Colon (tissue), 2 donors: ENCODE measurements around the gene PEX26.
"Not testable (repeated sequence)": the region's sequence is repeated elsewhere in the genome, so short reads cannot be mapped to it uniquely, and the experiment has no call there.

ENCODE experiments used
- FAIRE-seq: peaks from 2 replicates; lab custom pipeline; 2012; peaks lifted over from hg19 to GRCh38; lab: Jason Lieb, UNC
- donor health status: control.
- donor health status: control.

Gene PEX26

DNA sequence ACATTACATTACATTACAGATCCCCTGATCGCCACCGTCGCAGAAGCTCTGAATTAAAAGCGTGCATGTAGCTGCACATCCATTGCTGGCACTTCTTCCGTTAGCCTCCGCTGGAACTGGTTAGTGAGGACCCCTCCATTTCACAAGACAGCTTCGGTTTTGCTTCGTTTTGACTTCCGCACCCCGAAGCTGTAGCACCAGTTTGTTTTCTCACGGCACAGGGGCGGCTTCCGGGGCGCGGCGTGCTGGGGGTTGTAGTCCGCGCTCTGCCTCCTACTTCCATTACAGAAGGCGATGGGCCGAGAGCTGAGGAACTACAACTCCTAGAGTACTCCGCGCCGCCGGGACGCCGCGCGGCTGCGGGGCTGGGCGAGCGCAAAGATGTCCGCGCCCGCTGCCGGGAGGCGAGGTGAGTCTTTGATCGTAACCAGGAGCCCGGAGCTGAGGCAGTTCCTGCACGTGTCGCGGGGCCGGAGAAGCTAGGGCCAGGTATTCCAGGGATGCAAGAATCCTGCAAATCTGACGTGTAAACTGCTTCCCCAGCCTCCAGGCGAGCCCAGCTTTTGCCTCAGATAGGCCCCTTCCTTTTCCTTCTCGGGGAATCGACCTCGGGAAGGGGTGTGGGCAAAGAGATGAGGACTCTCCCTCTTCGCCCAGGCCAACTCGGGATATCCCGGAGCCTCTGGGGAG is at the start of gene PEX26:
TSS of gene PEX26 (plus strand) at position 352 of the 690 bp plus-strand sequence. CDS start 387 bp downstream, outside the sequence.
- FAIRE-seq, result no peak

DNA sequence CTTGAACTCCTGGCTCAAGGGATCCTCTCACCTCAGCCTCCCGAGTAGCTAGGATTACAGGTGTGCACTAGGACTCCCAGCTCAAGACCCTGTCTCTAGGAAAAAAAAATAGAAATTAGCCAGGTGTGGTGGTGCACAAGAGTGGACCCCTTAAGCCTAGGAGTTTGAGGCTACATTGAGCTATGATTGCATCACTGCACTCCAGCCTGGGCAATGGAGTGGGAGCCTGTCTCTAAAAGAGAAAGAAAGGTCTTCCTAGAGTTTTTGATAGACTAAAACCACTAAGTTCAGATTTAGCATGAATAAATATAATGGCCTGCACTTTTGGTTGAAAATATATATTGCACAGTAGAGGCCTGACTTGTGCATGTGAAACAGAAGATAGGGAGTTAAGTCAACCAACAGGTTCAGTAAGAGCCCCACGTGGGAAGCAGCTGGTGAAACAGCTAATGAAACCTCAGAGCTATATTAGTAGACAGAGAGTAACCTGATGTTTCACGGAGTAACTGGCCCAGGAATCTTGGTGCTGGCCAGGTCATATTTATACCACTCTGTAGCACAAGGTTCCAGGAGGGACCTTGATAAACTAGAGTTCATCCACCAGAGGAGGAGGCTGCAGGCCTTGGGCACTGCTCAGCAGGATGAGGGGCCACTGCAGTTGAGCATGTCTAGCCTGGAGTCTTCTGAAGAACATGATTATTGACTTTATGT is 48.8 kb upstream of the PEX26 start:
- FAIRE-seq, result no peak

DNA sequence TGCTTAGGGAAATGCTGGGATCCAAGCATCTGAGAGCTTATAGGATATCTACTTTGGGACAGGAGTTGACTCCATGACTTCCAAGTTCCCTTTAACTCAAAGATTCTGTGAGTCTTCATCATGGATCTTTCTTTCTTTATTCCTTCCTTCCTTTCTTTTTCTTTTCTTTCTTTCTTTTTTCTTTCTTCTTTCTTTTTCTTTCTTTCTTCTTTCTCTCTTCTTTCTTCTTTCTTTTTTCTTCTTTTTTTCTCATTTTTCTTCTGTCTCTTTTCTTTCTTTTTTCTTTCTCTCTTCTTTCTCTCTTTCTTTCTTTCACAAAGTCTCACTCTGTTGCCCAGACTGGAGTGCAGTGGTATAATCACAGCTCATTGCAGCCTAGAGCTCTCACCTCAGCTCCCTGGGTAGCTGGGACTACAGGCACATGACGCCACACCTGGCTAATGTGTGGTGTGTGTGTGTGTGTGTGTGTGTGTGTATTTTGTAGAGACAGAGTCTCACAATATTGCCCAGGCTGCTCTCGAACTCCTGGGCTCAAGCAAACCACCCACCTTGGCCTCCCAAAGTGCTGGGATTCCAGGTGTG is 48.0 kb upstream of the PEX26 start:
- no peak for FAIRE-seq

DNA sequence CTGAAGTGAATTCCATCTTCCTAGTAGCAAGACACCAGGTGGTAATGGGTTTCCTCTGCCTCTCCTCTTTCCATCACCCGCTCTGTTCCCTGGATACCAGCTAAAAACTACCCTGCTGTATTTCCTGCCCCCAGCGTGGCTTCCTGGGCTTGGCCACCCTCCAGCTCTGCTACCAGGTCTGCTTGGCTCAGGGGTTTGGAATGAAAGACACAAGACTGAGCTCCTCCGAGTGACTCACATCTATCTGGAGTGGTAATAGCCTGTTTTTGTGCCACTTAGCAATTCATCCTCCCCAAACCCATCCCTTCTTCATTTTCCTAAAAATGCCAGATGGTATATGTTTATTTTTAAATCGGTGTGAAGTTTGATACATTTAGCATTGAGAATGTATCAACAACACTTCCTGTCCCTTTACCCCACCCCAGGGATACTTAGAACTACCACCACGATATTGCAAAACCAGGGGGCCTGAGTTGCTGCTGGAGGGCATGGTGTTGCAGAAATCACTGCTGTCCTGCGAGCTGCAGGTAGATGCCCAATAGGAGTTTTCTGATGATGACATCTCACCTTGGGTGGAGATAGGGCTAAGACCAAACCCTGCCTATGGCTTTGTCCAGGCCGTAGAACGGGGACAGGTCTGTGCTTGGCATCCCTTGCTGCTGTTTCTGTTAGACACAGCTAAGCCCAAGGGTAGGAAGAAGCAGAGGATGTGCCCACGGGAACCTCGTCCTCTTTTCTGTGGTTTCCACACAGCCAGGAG is 45.9 kb upstream of the PEX26 start:
- no peak for FAIRE-seq

DNA sequence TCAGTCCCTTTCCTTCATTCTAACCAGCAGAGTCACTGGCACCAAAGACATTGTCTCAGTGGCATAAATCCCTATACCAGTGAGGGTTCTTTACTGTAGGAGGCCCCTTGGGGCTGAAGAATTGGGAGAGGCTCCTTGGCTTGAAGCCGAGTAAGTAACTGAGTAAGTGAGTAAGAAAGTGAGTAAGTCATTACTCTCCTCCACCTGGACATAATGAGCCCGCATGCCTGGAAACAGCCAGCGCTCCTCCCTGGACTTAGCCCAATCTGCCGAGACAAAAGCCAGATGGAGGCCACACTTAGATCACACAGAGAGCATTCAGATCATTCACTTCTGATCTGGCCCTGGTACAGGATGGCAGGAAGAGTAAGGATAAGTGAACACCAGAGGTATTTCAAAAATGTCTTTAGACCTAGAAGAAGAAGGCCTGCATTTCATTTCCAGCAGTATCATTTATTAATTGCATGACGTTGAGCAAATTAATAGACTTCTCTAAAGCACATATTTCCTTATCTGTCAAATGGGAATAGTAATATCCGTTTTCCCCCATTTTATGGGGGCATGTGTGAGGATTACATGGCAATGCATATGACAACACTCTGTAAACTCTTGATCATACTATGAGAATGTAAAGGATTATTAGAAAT is 45.2 kb upstream of the PEX26 start:
- no peak for FAIRE-seq

DNA sequence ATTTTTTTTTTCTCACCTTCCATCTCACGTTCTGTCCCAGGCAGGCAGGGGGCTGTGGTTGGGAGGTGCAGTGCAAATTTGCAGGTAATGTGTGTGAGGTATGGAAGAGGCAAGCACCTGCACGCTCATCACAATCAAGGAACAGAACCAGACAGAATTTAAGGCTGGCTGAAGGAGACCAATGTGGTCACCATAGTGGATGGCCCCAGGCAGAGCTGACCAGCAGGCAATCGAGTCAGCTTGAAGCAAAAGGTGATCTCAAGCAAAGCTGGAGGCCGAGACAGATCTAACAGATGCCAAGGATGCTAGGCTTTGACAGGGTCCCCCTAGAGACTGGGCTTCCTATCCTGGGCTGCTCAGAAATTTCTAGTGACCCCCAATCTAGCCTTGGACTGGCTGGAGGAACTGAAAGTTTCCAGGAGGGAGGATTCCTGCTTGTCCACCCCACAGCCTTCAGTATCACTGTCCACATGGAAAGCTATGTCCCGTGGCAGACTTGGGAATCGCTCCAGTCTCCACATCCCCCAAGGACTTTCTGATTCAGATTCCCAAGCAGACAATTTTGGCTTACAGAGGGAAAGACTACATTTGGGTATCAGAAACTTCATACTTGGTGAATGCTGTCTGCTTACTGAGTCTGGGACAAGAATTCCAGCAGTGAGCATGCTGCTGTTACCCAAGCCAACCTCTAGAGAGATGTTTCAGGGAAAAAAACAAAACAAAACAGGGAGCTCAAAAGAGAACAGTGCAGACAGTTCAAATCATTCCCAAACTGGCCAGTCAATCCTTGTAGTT is 44.4 kb upstream of the PEX26 start:
- no peak for FAIRE-seq

DNA sequence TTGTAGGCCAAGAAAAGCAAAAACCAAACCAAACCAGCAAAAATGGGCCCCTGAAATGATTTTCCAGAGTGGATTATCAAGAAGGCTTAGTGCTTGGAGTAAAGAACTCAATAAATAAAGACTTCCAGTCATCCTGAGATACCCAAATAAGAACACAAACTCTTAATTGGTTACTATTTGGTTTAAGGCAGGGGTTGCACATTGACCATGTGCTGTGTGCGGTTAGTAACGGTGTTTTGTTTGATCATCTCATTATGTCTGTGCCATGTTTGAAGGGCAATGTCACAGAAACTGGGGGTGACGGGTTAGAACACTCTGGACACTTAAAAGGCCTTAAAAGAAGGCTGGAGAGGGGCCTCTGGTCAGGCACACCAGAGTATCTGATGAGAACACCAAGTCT is 43.7 kb upstream of the PEX26 start:
- no peak for FAIRE-seq

DNA sequence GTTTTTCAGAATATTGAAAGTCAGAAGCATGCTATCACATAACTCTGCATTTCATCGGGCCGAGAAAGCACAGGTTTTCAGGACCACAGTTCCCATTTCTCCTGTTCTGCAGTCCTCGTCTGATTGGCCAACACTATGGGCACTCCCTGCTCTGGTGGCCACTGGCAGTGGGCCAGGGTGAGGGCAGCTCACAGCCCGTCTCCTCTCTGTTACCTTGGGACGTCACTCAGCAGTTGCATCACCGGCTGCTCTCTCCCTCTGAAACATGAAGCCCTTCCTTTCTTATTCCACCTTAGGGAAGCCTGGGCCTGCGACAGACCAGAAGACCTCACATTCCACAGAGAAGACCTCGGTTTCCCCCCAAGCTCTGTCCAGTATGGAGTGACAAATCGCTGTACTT is 42.0 kb upstream of the PEX26 start:
- FAIRE-seq, result no peak

DNA sequence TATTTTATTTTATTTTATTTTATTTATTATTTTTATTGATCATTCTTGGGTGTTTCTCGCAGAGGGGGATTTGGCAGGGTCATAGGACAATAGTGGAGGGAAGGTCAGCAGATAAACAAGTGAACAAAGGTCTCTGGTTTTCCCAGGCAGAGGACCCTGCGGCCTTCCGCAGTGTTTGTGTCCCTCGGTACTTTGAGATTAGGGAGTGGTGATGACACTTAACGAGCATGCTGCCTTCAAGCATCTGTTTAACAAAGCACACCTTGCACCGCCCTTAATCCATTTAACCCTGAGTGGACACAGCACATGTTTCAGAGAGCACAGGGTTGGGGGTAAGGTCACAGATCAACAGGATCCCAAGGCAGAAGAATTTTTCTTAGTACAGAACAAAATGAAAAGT is 36.9 kb upstream of the PEX26 start:
- FAIRE-seq, result not testable (repeated sequence)

DNA sequence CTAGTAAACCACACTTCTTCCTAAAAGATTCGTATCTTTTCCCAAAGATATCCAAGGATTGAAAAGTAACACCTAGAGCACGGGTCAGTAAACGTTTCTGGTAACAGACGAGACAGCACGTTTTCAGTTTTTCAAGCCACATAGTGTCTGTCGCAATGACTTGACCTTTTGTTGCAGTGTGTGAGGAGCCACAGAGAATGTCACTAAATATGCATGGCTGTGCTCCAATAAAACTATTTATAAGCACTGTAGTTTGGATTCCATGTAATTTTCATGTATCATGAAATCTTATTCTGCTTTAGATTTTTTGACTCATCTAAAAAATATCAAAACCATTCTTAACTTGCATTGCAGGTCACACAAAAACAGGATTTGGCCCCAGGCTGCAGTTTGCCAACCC is 35.1 kb upstream of the PEX26 start:
- FAIRE-seq, result no peak

DNA sequence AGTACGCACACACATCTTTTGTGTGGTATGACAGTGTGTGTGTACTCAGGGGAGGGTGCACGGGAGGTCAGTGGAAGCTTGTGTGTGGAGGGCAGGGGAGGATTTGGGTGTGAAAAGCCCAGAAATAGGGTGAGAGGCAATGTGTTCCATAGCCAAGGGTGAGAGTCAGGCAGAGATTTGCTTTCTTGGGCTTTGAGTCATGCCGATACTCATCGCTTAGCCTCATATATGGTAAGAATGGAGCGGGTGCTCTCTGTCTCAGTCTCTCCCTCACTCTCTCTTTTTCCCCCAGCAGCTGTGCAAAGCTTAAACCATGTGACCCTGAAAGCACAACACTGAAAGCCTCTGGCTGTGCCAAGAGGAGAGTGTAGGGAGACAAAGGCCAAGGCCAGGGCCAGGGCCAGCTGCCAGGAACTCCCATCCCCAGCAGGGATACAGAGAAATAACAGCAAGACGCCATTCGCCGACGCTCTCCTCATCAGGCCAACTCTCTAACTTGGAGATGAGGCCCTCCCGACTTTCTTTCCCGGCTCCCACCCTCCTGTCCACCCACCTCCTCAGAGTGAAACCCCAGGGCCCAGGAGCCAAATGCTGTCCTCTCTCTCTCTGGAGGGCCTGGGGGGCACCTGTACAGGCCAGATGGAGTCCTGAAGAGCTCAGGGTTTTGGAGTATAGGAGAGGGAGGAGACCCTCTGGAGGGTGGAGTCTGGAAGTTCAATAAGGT is 33.1 kb upstream of the PEX26 start:
- FAIRE-seq, result no peak

DNA sequence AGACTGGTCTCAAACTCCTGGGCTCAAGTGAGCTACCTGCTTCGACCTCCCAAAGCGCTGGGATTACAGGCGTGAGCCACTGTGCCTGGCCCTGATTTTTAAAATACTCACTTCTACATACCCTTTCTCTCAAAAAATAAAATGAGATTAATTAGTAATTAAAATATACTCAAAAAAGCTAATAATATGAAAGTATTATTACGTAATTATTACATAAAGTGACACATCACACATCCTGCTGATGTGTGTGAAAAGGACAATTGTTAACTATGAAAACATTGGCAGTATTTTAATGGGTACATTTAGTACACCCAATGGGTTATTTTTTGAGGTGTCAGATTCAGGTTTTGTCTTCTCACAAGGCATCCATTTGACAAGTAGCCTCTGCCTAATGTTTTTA is 32.0 kb upstream of the PEX26 start:
- FAIRE-seq, result no peak

DNA sequence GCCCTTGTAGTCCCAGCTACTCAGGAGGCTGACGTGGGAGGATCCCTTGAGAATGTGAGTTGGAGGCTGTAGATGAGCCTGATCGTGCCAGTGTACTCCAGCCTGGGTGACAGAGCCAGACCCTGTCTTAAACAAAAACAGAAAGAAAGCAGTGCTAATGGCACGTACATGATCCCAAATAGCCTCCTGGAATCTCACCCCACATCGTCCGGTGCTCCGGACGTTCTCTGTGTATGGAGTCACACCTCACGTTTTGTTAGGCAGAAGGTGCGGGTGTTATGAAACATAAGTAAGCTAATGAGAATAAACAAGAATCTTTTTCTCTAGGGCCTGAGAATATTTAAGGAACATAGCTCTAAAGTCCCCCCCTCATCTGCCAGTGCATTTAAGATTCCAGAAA is 29.7 kb upstream of the PEX26 start:
- FAIRE-seq, result no peak

DNA sequence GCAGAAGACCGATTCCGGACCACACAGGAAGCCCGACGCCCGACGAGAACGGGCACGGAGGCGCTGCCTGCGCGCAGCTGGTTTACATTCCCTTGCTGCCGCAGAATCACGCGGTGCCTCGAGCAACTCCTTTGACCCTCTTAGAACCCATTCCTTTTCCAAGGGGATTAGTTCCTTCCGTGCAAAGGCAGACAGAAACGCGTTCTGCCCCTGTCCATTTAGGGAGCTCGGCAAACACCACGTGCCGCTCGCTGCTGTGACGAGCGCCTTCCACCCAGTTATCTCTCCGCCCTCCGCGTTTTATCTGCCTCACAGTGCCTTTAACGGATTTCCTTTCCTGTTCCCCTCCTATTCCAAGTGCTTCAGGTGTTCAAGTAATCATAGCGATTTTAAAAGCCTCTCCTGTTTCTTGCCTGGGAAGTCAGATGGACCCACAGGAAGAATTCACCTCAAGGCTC is 29.3 kb upstream of the PEX26 start:
- no peak for FAIRE-seq

DNA sequence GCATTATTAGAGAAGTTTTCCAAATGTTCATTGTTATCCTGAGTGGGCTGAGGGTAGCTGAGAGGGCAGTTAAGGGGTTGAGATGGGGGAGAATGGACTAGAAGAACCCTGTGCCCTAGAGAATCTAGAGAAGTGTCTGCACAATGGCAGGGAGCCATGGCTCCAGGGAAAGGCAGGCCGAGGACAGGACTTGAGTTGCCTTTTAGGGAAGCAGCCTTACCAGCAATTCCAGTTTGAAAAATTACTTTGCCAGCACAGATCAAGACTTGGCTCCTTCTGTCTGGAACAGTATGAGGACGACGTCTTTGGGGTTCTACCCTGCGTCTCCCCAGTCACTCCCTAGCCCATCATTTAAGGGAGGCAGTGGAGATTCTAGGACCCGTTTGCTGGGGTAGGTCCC is 27.7 kb upstream of the PEX26 start:
- no peak for FAIRE-seq

DNA sequence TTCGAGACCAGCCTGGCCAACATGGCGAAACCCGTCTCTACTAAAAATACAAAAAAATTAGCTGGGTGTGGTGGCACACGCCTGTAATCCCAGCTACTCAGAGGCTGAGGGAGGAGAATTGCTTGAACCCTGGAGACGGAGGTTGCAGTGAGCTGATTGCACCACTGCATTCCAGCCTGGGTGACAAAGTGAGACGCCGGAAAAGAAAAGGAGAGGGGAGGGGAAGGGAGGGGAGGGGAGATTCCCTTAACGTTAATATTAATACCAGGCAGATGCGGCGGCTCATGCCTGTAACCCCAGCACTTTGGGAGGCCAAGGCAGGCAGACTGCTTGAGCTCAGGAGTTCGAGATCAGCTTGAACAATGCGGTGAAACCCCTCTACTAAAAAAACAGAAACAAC is 26.7 kb upstream of the PEX26 start:
- not testable (repeated sequence) for FAIRE-seq

DNA sequence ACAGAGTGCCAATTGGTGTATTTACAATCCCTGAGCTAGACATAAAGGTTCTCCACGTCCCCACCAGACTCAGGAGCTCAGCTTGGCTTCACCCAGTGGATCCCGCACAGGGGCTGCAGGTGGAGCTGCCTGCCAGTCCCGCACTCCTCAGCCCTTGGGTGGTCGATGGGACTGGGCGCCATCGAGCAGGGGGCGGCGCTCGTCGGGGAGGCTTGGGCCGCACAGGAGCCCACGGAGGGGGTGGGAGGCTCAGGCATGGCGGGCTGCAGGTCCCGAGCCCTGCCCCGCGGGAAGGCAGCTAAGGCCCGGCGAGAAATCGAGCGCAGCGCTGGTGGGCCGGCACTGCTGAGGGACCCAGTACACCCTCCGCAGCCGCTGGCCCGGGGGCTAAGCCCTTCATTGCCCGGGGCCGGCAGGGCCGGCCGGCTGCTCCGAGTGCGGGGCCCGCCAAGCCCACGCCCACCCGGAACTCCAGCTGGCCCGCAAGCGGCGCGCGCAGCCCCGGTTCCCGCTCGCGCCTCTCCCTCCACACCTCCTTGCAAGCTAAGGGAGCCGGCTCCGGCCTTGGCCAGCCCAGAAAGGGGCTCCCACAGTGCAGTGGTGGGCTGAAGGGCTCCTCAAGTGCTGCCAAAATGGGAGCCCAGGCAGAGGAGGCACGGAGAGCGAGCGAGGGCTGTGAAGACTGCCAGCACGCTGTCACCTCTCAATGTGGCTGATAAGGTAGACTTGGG is 24.4 kb upstream of the PEX26 start:
- FAIRE-seq, result not testable (repeated sequence)

DNA sequence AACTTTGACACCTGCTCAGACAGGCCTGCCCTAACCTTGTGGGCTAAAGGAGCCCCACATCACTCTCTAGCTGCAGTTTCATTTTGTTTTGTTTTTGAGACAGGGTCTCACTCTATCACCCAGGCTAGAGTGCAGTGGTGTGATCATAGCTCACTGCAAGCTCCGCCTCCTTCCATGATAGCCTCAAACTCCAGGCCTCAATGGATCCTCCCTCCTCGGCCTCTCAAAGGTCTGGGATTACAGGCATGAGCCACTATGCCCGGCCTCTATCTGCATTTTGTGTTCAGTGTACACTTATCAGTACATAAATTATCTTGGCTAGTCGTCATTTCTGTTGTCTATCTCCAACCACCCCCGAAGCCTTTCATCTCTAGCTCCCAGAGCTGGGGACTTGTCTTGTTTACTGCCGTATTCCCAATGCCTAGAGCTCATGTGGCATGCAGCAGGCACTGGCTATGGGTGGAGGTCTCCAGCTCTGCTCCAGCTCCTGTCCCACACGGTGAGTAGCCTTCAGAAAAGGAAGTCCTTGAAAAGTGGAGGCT is 22.1 kb upstream of the PEX26 start:
- no peak for FAIRE-seq

DNA sequence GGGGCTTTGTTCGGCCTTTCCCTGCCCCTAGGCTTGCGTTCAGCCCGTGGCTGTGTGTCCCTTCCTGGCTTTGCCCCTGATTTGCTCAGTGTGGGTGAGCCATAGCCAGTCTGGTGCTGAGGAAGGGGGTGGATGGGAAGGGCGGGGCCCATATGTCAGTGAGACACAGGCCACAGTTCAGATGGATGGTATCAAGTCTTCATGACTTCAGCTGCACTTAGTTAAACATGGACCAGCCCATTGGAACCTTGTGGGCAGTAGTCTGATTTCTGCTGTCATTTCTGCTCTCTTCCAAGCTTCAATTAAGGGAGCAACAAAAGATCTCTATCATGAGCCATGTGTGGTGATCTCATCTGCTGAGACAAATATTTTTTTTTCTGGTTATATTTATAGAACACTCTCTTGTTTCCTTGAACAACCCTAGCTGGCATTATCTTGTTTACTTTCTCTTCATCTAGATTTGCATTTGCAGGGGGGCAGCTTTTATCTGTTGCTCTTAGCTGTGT is 21.6 kb upstream of the PEX26 start:
- no peak for FAIRE-seq
